ENCODE measurements around the gene TBX18. TPM values are rescaled to one million over a fixed set of nuclear protein-coding genes. Genes with fewer than 3 reads are reported as not detected.

The TBX18 gene
- total RNA-seq, 1 experiment from 2014 or later, result not detected

- H3K4me2 ChIP-seq (ENCODE audit: insufficient read depth, insufficient read length, low read length), result no peak overlapping the region
- H3K9me3 ChIP-seq (ENCODE audit: control insufficient read depth, low read depth, low read length), result no peaks in the 10 kb centered on the region
- no peak overlapping the region for H4K8ac ChIP-seq (replicated peaks; ENCODE audit: insufficient read length, low read depth, low read length)
- no peak overlapping the region for H2BK12ac ChIP-seq (ENCODE audit: insufficient read length, low read depth, low read length)
- H3K23me2 ChIP-seq (ENCODE audit: insufficient read length, low read depth, low read length, poor library complexity, severe bottlenecking), result no peaks in the 10 kb centered on the region
- no peaks in the 10 kb centered on the region for H3K27me3 ChIP-seq (ENCODE audit: insufficient read depth, low read length)
- no peak overlapping the region for H3K4me3 Mint-ChIP-seq
- H3K36me3 Mint-ChIP-seq (ENCODE audit: insufficient read depth in 1 of 3, low read depth in 3 of 3), result no peaks in the 10 kb centered on the region
- no peak overlapping the region for H3K18ac ChIP-seq (ENCODE audit: insufficient read length, low read depth, low read length)
- no peak overlapping the region for H2BK5ac ChIP-seq (ENCODE audit: insufficient read length, low read length)
- H2BK120ac ChIP-seq (ENCODE audit: low read depth, low read length, poor library complexity, severe bottlenecking), result no peak overlapping the region
- H3K14ac ChIP-seq (ENCODE audit: insufficient read depth, low read length), result no peak overlapping the region
- no peak overlapping the region for H3K56ac ChIP-seq (ENCODE audit: insufficient read length, low read depth, low read length)
- no peaks in the 10 kb centered on the region for H3K79me1 ChIP-seq (ENCODE audit: insufficient read depth, low read depth, low read length, poor library complexity, severe bottlenecking)
- H3K9me3 Mint-ChIP-seq, result no peaks in the 10 kb centered on the region
- H3K79me2 ChIP-seq (ENCODE audit: insufficient read depth, low read length), result no peaks in the 10 kb centered on the region
- no peak overlapping the region for H2BK15ac ChIP-seq (ENCODE audit: low read depth, low read length)
- no peaks in the 10 kb centered on the region for H4K20me1 ChIP-seq (ENCODE audit: control insufficient read depth, insufficient read depth, insufficient read length)
- H3K4me1 ChIP-seq (ENCODE audit: insufficient read depth, low read length), result no peaks in the 10 kb centered on the region
- no peak overlapping the region for H4K5ac ChIP-seq (ENCODE audit: insufficient read length, low read depth, low read length)
- no peak overlapping the region; a peak in 1 of 7 replicates for H3K27ac Mint-ChIP-seq
- H2BK20ac ChIP-seq (ENCODE audit: low read depth, low read length, poor library complexity, severe bottlenecking), result no peak overlapping the region
- no peak overlapping the region for H3K4ac ChIP-seq (ENCODE audit: low read depth, low read length)
- H3K9ac ChIP-seq (ENCODE audit: extremely low read depth, insufficient read length, low read length), result no peak overlapping the region
- no peaks in the 10 kb centered on the region for H3K27me3 Mint-ChIP-seq (ENCODE audit: low read depth)
- no CpG with 5 or more reads among the region's 5 CpGs for WGBS (ENCODE audit: extremely low coverage, insufficient read length, low lambda C conversion rate)
- H3K27ac ChIP-seq (ENCODE audit: insufficient read length, low read depth, low read length), result no peak overlapping the region
- no peak for TF ChIP-seq CTCF (conservative IDR thresholded peaks at IDR 0.05)
- H2AFZ ChIP-seq (ENCODE audit: low read length), result no peak overlapping the region
- DNase-seq, result no peak
- H4K91ac ChIP-seq (ENCODE audit: insufficient read length, low read depth, low read length), result no peak overlapping the region
- H3K4me1 Mint-ChIP-seq, result peaks cover 0 to 4% of the 10 kb centered on the region in 2 experiments; a peak in 1 of 4 replicates
- no peak overlapping the region for H2AK5ac ChIP-seq (ENCODE audit: insufficient read length, low read length)
- H3T11ph ChIP-seq (ENCODE audit: low read length), result no peak overlapping the region
- no peak overlapping the region for H3K23ac ChIP-seq (ENCODE audit: insufficient read length, low read depth, low read length)
Observed at GRCh38 chr6:84718038-84718955, 46.1 kb downstream of the TBX18 start.

Data from H9 (cell line).